GM12891 (cell line): ENCODE measurements around the gene APOBEC3A.

Source experiments
- POLR2A ChIP-seq: IDR thresholded peaks from 2 replicates; pipeline ENCODE4 v1.6.1; 2011; ENCODE audit warnings: low read depth, low read length, control low read depth
- POLR2AphosphoS5 ChIP-seq: IDR thresholded peaks from 2 replicates; pipeline ENCODE4 v1.6.1; 2011; ENCODE audit warnings: low read depth, low read length, control low read depth
- SPI1 ChIP-seq: IDR thresholded peaks from 2 replicates; pipeline ENCODE4 v1.6.1; 2011; ENCODE audit warnings: low read depth, low read length, control low read depth

- no peak for TF ChIP-seq POLR2A
- TF ChIP-seq POLR2AphosphoS5: no peak
- TF ChIP-seq SPI1: no peak
These were observed 19.9 kb upstream of the APOBEC3A start for GRCh38 chr22:38937541-38937940.
